ENCODE results near the gene ADARB2.

DNA sequence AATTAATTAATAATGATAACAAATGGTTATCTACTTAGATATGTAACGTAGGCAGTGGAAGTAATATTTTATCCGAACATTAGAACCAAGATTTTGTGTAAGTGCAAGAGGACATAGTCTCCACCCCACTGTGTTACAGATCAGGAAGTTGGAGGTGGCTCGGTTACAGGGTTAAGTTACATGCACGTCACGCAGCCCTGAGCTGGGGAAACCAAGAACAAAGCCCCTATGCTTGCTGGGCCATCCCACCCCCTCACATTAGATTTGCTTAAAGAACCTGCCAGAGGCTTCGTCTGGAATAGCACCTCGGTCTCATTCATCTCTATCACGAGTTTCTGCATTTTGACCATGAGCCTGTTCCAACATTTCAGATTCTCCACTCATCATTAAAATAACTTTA lies 214.1 kb downstream of the ADARB2 start:
- TF ChIP-seq, protein P1, sequence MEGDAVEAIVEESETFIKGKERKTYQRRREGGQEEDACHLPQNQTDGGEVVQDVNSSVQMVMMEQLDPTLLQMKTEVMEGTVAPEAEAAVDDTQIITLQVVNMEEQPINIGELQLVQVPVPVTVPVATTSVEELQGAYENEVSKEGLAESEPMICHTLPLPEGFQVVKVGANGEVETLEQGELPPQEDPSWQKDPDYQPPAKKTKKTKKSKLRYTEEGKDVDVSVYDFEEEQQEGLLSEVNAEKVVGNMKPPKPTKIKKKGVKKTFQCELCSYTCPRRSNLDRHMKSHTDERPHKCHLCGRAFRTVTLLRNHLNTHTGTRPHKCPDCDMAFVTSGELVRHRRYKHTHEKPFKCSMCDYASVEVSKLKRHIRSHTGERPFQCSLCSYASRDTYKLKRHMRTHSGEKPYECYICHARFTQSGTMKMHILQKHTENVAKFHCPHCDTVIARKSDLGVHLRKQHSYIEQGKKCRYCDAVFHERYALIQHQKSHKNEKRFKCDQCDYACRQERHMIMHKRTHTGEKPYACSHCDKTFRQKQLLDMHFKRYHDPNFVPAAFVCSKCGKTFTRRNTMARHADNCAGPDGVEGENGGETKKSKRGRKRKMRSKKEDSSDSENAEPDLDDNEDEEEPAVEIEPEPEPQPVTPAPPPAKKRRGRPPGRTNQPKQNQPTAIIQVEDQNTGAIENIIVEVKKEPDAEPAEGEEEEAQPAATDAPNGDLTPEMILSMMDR (IDR thresholded peaks at IDR 0.05): no peak
- no peak for TF ChIP-seq POLR2A (IDR thresholded peaks at IDR 0.05)
